GM19099 (cell line): ENCODE measurements around the gene LONP1.

Experiments used
- POLR2A ChIP-seq: IDR thresholded peaks from 3 replicates; pipeline ENCODE4 v1.6.1; 2011; ENCODE audit warnings: low read depth; ENCODE audit not compliant: insufficient read length; ENCODE audit errors: extremely low read depth

Gene LONP1

GRCh38 chr19:5687360-5688198, 32.4 kb downstream of the LONP1 start:
- TF ChIP-seq POLR2A: no peak

- TF ChIP-seq POLR2A: peak; percentile 60
These were observed 33.1 kb downstream of the LONP1 start for GRCh38 chr19:5686647-5687359.

- no peak for TF ChIP-seq POLR2A
These were observed 33.7 kb downstream of the LONP1 start for GRCh38 chr19:5686326-5686646.

GRCh38 chr19:5684694-5685430, 35.1 kb downstream of the LONP1 start:
- TF ChIP-seq POLR2A: no peak

- TF ChIP-seq POLR2A: no peak
These were observed 36.6 kb downstream of the LONP1 start for GRCh38 chr19:5683177-5683886.

- TF ChIP-seq POLR2A: no peak
These were observed 37.9 kb downstream of the LONP1 start for GRCh38 chr19:5682107-5682482.

- TF ChIP-seq POLR2A: no peak
These were observed 38.4 kb downstream of the LONP1 start for GRCh38 chr19:5681391-5682106.

- peak; percentile 83 for TF ChIP-seq POLR2A
These were observed 39.2 kb downstream of the LONP1 start, which contains the start of the genes HSD11B1L and MICOS13 for GRCh38 chr19:5680437-5681368. Gene HSD11B1L (plus strand): TSS chr19:5681027. CDS start chr19:5684833, 3,806 bp downstream. Gene MICOS13 (minus strand): TSS chr19:5680516. CDS start chr19:5680486, 30 bp downstream.

- no peak for TF ChIP-seq POLR2A
These were observed 39.9 kb downstream of the LONP1 start for GRCh38 chr19:5680084-5680436.

- no peak for TF ChIP-seq POLR2A
These were observed 40.5 kb downstream of the LONP1 start for GRCh38 chr19:5679289-5680083.

- TF ChIP-seq POLR2A: no peak
These were observed 41.8 kb downstream of the LONP1 start for GRCh38 chr19:5678071-5678718.

- TF ChIP-seq POLR2A: no peak
These were observed 42.4 kb downstream of the LONP1 start for GRCh38 chr19:5677580-5677979.
